PC-9 (cell line): ENCODE measurements around the gene SDK1. TPM values are rescaled to one million over a fixed set of nuclear protein-coding genes. Genes with fewer than 3 reads are reported as not detected.
"Not testable (repeated sequence)": the region's sequence is repeated elsewhere in the genome, so short reads cannot be mapped to it uniquely, and the experiment has no call there.

Source experiments
- BruUV-seq: library from RNA; stranded (reverse); fragments of 400-500 nt; replicated peaks from 2 replicates; lab custom pipeline; 2021; lab: Mats Ljungman, UMichigan
- CTCF ChIA-PET: fragments of 300-600 bp; sonication (Branson Sonifier 250); formaldehyde crosslinking; loops from one replicate; lab custom pipeline; 2022; ENCODE audit warnings: antibody characterized with exemption; lab: Charles Lee
- POLR2A ChIA-PET: fragments of 300-600 bp; sonication (Branson Sonifier 250); formaldehyde crosslinking; loops from one replicate; lab custom pipeline; 2022; ENCODE audit warnings: antibody characterized with exemption; ENCODE audit not compliant: unreplicated experiment; lab: Charles Lee
- DNase-seq, 2 experiments: peaks; one replicate each; pipeline versions ENCODE4 v3.0.0 to v3.0.0-alpha.2; 2015 to 2022; ENCODE audit warnings: mixed read lengths in 1 of 2
- H2AFZ ChIP-seq: fragments of 200-600 bp; sonication (generic); 2 replicates; pipeline ENCODE4 v1.8.1; 2017; ENCODE audit warnings: antibody characterized with exemption
- H3F3A ChIP-seq: fragments of 200-600 bp; sonication (generic); 2 replicates; pipeline ENCODE4 v1.8.1; 2017; ENCODE audit warnings: antibody characterized with exemption, mild to moderate bottlenecking, low read depth; ENCODE audit not compliant: insufficient read depth
- H3K27ac ChIP-seq: fragments of 200-600 bp; sonication (generic); 2 replicates; pipeline ENCODE4 v1.6.1; 2016; ENCODE audit warnings: mixed run types
- H3K27me3 ChIP-seq: fragments of 200-600 bp; sonication (generic); 2 replicates; pipeline ENCODE4 v1.6.1; 2016; ENCODE audit warnings: low read depth, mixed run types; ENCODE audit not compliant: insufficient read depth
- H3K36me3 ChIP-seq: fragments of 200-600 bp; sonication (generic); 2 replicates; pipeline ENCODE4 v1.6.1; 2016; ENCODE audit warnings: low read depth, mixed run types
- H3K4me1 ChIP-seq: fragments of 200-600 bp; sonication (generic); replicated peaks from 2 replicates; pipeline ENCODE4 v1.6.1; 2016; ENCODE audit warnings: mixed run types; ENCODE audit not compliant: insufficient read depth
- H3K4me2 ChIP-seq: fragments of 200-600 bp; sonication (generic); 2 replicates; pipeline ENCODE4 v1.6.1; 2017; ENCODE audit warnings: mixed run types
- H3K4me3 ChIP-seq: fragments of 200-600 bp; sonication (generic); 2 replicates; pipeline ENCODE4 v1.6.1; 2016; ENCODE audit warnings: mixed run types
- H3K79me2 ChIP-seq: fragments of 200-600 bp; sonication (generic); 2 replicates; pipeline ENCODE4 v1.6.1; 2017; ENCODE audit warnings: low read depth, mixed run types
- H3K9me2 ChIP-seq: fragments of 200-600 bp; sonication (generic); 2 replicates; pipeline ENCODE4 v1.8.1; 2017; ENCODE audit warnings: mild to moderate bottlenecking; ENCODE audit not compliant: insufficient read depth
- H3K9me3 ChIP-seq: fragments of 200-600 bp; sonication (generic); 2 replicates; pipeline ENCODE4 v1.8.1; 2016; ENCODE audit warnings: low read depth; ENCODE audit not compliant: insufficient read depth
- H4K20me1 ChIP-seq: fragments of 200-600 bp; sonication (generic); 2 replicates; pipeline ENCODE4 v1.8.1; 2017; ENCODE audit not compliant: insufficient read depth
- CTCF ChIP-seq: fragments of 200-600 bp; sonication (generic); conservative IDR thresholded peaks from 2 replicates; pipeline ENCODE4 v1.6.1; 2017; ENCODE audit warnings: mixed run types, antibody characterized with exemption, mild to moderate bottlenecking, moderate library complexity
- EZH2 ChIP-seq: fragments of 200-600 bp; sonication (generic); IDR thresholded peaks from 2 replicates; pipeline ENCODE4 v1.8.0; 2017; ENCODE audit warnings: antibody characterized with exemption, low read depth
- intact Hi-C: fragments of 100-400 bp; cut with micrococcal nuclease; formaldehyde crosslinking; loops from one replicate; pipeline ENCODE4 v1.10.0; 2022; ENCODE audit not compliant: unreplicated experiment
- total RNA-seq: library from RNA; stranded (reverse); gene quantifications from 2 replicates; pipeline ENCODE4 v1.2.3, GENCODE V29; 2021

The SDK1 gene
- total RNA-seq, 1 experiment from 2014 or later: not detected

GRCh38 chr7:3753868-3754267, 452.8 kb downstream of the SDK1 start:
- Histone ChIP-seq H3K27me3 (peaks cover 38% of the 10 kb centered on the region), H3K9me2 (no peaks in the 10 kb centered on the region), H3K4me3 (no peak overlapping the region), H3K4me2 (no peak overlapping the region), H3K4me1 (no peaks in the 10 kb centered on the region), H4K20me1 (no peaks in the 10 kb centered on the region), H3K36me3 (no peaks in the 10 kb centered on the region), H2AFZ (no peak overlapping the region), H3F3A (no peaks in the 10 kb centered on the region), H3K79me2 (no peaks in the 10 kb centered on the region), H3K9me3 (no peaks in the 10 kb centered on the region), H3K27ac (no peak overlapping the region)
- DNase-seq: no peak
- no peak for TF ChIP-seq EZH2
- no peak for TF ChIP-seq CTCF
- BruUV-seq: no TSS peak
- POLR2A ChIA-PET: no interaction called here
- intact Hi-C loops: no loop called here
- CTCF ChIA-PET: no interaction called here

- Histone ChIP-seq H3K36me3 (no peaks in the 10 kb centered on the region), H3F3A (no peaks in the 10 kb centered on the region), H3K79me2 (no peaks in the 10 kb centered on the region), H3K4me1 (no peaks in the 10 kb centered on the region), H3K27ac (no peak overlapping the region), H4K20me1 (no peaks in the 10 kb centered on the region), H2AFZ (no peak overlapping the region), H3K4me3 (no peak overlapping the region), H3K4me2 (no peak overlapping the region), H3K27me3 (peaks cover 31% of the 10 kb centered on the region), H3K9me3 (no peaks in the 10 kb centered on the region), H3K9me2 (no peaks in the 10 kb centered on the region)
- no peak for TF ChIP-seq CTCF
- TF ChIP-seq EZH2: no peak
- DNase-seq: no peak
- intact Hi-C loops: no loop called here
- CTCF ChIA-PET: no interaction called here
- POLR2A ChIA-PET: no interaction called here
- BruUV-seq: no TSS peak
Observed at GRCh38 chr7:3754493-3755341, 453.7 kb downstream of the SDK1 start.

GRCh38 chr7:3755778-3756453, 454.9 kb downstream of the SDK1 start:
- intact Hi-C loops, DNase-seq, H3K4me2 ChIP-seq, H3K4me3 ChIP-seq, H3K36me3 ChIP-seq, POLR2A ChIA-PET, H3K79me2 ChIP-seq, H3F3A ChIP-seq, H3K9me2 ChIP-seq, BruUV-seq, CTCF ChIA-PET, H3K9me3 ChIP-seq, H3K27ac ChIP-seq, H2AFZ ChIP-seq, H4K20me1 ChIP-seq: not testable (repeated sequence)
- Histone ChIP-seq H3K4me1 (peaks cover 11% of the 10 kb centered on the region; the same call in 1 of the 2 replicates), H3K27me3 (peaks cover 30% of the 10 kb centered on the region)
